ENCODE data around the gene EN2. TPM values are rescaled to one million over a fixed set of nuclear protein-coding genes. Genes with fewer than 3 reads are reported as not detected.

EN2 gene
- total RNA-seq, 2 experiments from 2014 or later = not detected

- ATAC-seq (no peak), DNase-seq (no peak)
- CTCF ChIA-PET = no interaction called here
- Mint-ChIP-seq H3K27ac (no peak overlapping the region), H3K27me3 (ENCODE audit: low read depth) (peaks cover 36% of the 10 kb centered on the region), H3K4me3 (no peak overlapping the region), H3K4me1 (ENCODE audit: low read depth) (peaks cover 7% of the 10 kb centered on the region), H3K36me3 (ENCODE audit: low read depth) (no peaks in the 10 kb centered on the region), H3K9me3 (ENCODE audit: insufficient read depth) (no peaks in the 10 kb centered on the region)
- POLR2A ChIA-PET = no interaction called here
These were observed 38.5 kb downstream of the EN2 start for GRCh38 chr7:155496267-155497005.

GRCh38 chr7:155497149-155497901 is 39.4 kb downstream of the EN2 start:
- ChIA-PET CTCF (no interaction called here), POLR2A (no interaction called here)
- peaks cover 36% of the 10 kb centered on the region for H3K27me3 Mint-ChIP-seq (ENCODE audit: low read depth)
- H3K9me3 Mint-ChIP-seq (ENCODE audit: insufficient read depth) = no peaks in the 10 kb centered on the region
- DNase-seq = no peak
- H3K4me1 Mint-ChIP-seq (ENCODE audit: low read depth) = no peaks in the 10 kb centered on the region
- H3K36me3 Mint-ChIP-seq (ENCODE audit: low read depth) = no peaks in the 10 kb centered on the region
- H3K4me3 Mint-ChIP-seq = no peak overlapping the region
- no peak for ATAC-seq
- no peak overlapping the region for H3K27ac Mint-ChIP-seq

GRCh38 chr7:155505422-155505793 is 47.5 kb downstream of the EN2 start:
- ATAC-seq (no peak), DNase-seq (no peak)
- H3K4me1 Mint-ChIP-seq (ENCODE audit: low read depth) = peaks cover 18% of the 10 kb centered on the region
- ChIA-PET CTCF (no interaction called here), POLR2A (no interaction called here)
- H3K36me3 Mint-ChIP-seq (ENCODE audit: low read depth) = peaks cover 10% of the 10 kb centered on the region
- H3K27me3 Mint-ChIP-seq (ENCODE audit: low read depth) = peaks cover 78% of the 10 kb centered on the region
- no peak overlapping the region for H3K27ac Mint-ChIP-seq
- no peak overlapping the region for H3K4me3 Mint-ChIP-seq
- H3K9me3 Mint-ChIP-seq (ENCODE audit: insufficient read depth) = no peaks in the 10 kb centered on the region

GRCh38 chr7:155506854-155507337 is 49.0 kb downstream of the EN2 start:
- Mint-ChIP-seq H3K4me3 (no peak overlapping the region), H3K9me3 (ENCODE audit: insufficient read depth) (no peaks in the 10 kb centered on the region), H3K27ac (no peak overlapping the region), H3K27me3 (ENCODE audit: low read depth) (peaks cover 79% of the 10 kb centered on the region), H3K4me1 (ENCODE audit: low read depth) (peaks cover 18% of the 10 kb centered on the region), H3K36me3 (ENCODE audit: low read depth) (peaks cover 12% of the 10 kb centered on the region)
- DNase-seq = no peak
- ChIA-PET CTCF (no interaction called here), POLR2A (no interaction called here)
- ATAC-seq = no peak

GRCh38 chr7:155507576-155507975 is 49.6 kb downstream of the EN2 start:
- H3K9me3 Mint-ChIP-seq (ENCODE audit: insufficient read depth) = no peaks in the 10 kb centered on the region
- H3K4me3 Mint-ChIP-seq = no peak overlapping the region
- H3K36me3 Mint-ChIP-seq (ENCODE audit: low read depth) = peaks cover 12% of the 10 kb centered on the region
- ChIA-PET CTCF (no interaction called here), POLR2A (no interaction called here)
- H3K27me3 Mint-ChIP-seq (ENCODE audit: low read depth) = peaks cover 81% of the 10 kb centered on the region
- DNase-seq (no peak), ATAC-seq (no peak)
- peaks cover 18% of the 10 kb centered on the region for H3K4me1 Mint-ChIP-seq (ENCODE audit: low read depth)
- no peak overlapping the region for H3K27ac Mint-ChIP-seq

- DNase-seq = no peak
- Mint-ChIP-seq H3K4me1 (ENCODE audit: low read depth) (peaks cover 18% of the 10 kb centered on the region), H3K4me3 (peak overlapping the region; percentile 47), H3K9me3 (ENCODE audit: insufficient read depth) (no peaks in the 10 kb centered on the region), H3K36me3 (ENCODE audit: low read depth) (peaks cover 12% of the 10 kb centered on the region), H3K27me3 (ENCODE audit: low read depth) (peaks cover 76% of the 10 kb centered on the region), H3K27ac (peak overlapping the region; percentile 29)
- CTCF ChIA-PET = no interaction called here
- POLR2A ChIA-PET = no interaction called here
- ATAC-seq = no peak
These were observed 50.7 kb downstream of the EN2 start for GRCh38 chr7:155508376-155509358.

- peak overlapping the region; percentile 8 for H3K27ac Mint-ChIP-seq
- H3K4me3 Mint-ChIP-seq = peak overlapping the region; percentile 47
- CTCF ChIA-PET = interaction anchor here (1.5 kb wide), 1 partner anchor 15 kb away, joined by 3 read pairs; no protein-coding TSS in a partner anchor
- DNase-seq = no peak
- no peaks in the 10 kb centered on the region for H3K9me3 Mint-ChIP-seq (ENCODE audit: insufficient read depth)
- H3K27me3 Mint-ChIP-seq (ENCODE audit: low read depth) = peaks cover 73% of the 10 kb centered on the region
- H3K4me1 Mint-ChIP-seq (ENCODE audit: low read depth) = peaks cover 18% of the 10 kb centered on the region
- POLR2A ChIA-PET = no interaction called here
- peaks cover 12% of the 10 kb centered on the region for H3K36me3 Mint-ChIP-seq (ENCODE audit: low read depth)
- ATAC-seq = no peak
These were observed 51.4 kb downstream of the EN2 start for GRCh38 chr7:155509359-155509724.

GRCh38 chr7:155509725-155510551 is 52.0 kb downstream of the EN2 start:
- CTCF ChIA-PET = interaction anchor here (1.5 kb wide), 1 partner anchor 14 kb away, joined by 3 read pairs; no protein-coding TSS in a partner anchor
- no peak for DNase-seq

GRCh38 chr7:155510975-155511701 is 53.2 kb downstream of the EN2 start:
- peaks cover 12% of the 10 kb centered on the region for H3K36me3 Mint-ChIP-seq (ENCODE audit: low read depth)
- no peaks in the 10 kb centered on the region for H3K9me3 Mint-ChIP-seq (ENCODE audit: insufficient read depth)
- H3K27ac Mint-ChIP-seq = no peak overlapping the region
- no peak overlapping the region for H3K4me3 Mint-ChIP-seq
- DNase-seq (no peak), ATAC-seq (no peak)
- ChIA-PET CTCF (interaction anchor here (0.7 to 1.5 kb wide), 2 partner anchors 13 to 131 kb away, joined by 3 read pairs; no protein-coding TSS in a partner anchor), POLR2A (no interaction called here)
- H3K27me3 Mint-ChIP-seq (ENCODE audit: low read depth) = peaks cover 69% of the 10 kb centered on the region
- peaks cover 17% of the 10 kb centered on the region for H3K4me1 Mint-ChIP-seq (ENCODE audit: low read depth)

More at GRCh38 chr7:155509725-155510551, 52.0 kb downstream of the EN2 start:
- peak overlapping the region; percentile 57 for H3K4me3 Mint-ChIP-seq
- peak; percentile 36 for ATAC-seq
- no peaks in the 10 kb centered on the region for H3K9me3 Mint-ChIP-seq (ENCODE audit: insufficient read depth)
- H3K4me1 Mint-ChIP-seq (ENCODE audit: low read depth) = peaks cover 18% of the 10 kb centered on the region
- peaks cover 12% of the 10 kb centered on the region for H3K36me3 Mint-ChIP-seq (ENCODE audit: low read depth)
- peaks cover 71% of the 10 kb centered on the region for H3K27me3 Mint-ChIP-seq (ENCODE audit: low read depth)
- H3K27ac Mint-ChIP-seq = peak overlapping the region; percentile 63
- POLR2A ChIA-PET = no interaction called here

GRCh38 chr7:155511702-155511996 is 53.7 kb downstream of the EN2 start:
- Mint-ChIP-seq H3K36me3 (ENCODE audit: low read depth) (peaks cover 12% of the 10 kb centered on the region), H3K9me3 (ENCODE audit: insufficient read depth) (no peaks in the 10 kb centered on the region), H3K27ac (no peak overlapping the region), H3K4me1 (ENCODE audit: low read depth) (peaks cover 16% of the 10 kb centered on the region), H3K4me3 (no peak overlapping the region), H3K27me3 (ENCODE audit: low read depth) (peaks cover 68% of the 10 kb centered on the region)
- CTCF ChIA-PET = interaction anchor here (0.7 to 1.4 kb wide), 2 partner anchors 55 to 132 kb away, joined by 3 read pairs; no protein-coding TSS in a partner anchor
- no peak for DNase-seq
- POLR2A ChIA-PET = no interaction called here
- ATAC-seq = no peak
